ENCODE measurements around the gene PEDS1. TPM values are rescaled to one million over a fixed set of nuclear protein-coding genes. Genes with fewer than 3 reads are reported as not detected.
A peak's percentile ranks its signal among the peaks of the same experiment; 100 is the strongest.
"Not testable (repeated sequence)": the region's sequence is repeated elsewhere in the genome, so short reads cannot be mapped to it uniquely, and the experiment has no call there.

The PEDS1 gene
- total and polyA plus RNA-seq, 2 of the 4 experiments (the other 2 are of a cell fraction): 24.0 to 59.9 TPM

GRCh38 chr20:50136822-50137599 is 16.5 kb downstream of the PEDS1 start:
- Histone ChIP-seq H3K9me1 (ENCODE audit: insufficient read depth, low read length) (peaks cover 34% of the 10 kb centered on the region), H3K18ac (ENCODE audit: low read depth, low read length) (no peak overlapping the region)
- dilution Hi-C loops (cut with HindIII; ENCODE audit: low sequenced_read_pairs, unreplicated experiment): no loop called here

GRCh38 chr20:50135157-50135556 is 18.4 kb downstream of the PEDS1 start:
- H3K23ac ChIP-seq (ENCODE audit: low read depth, low read length); H3K4me2 ChIP-seq (ENCODE audit: low read depth, low read length); intact Hi-C loops (cut with micrococcal nuclease); H3K18ac ChIP-seq (ENCODE audit: low read depth, low read length); H4K91ac ChIP-seq (ENCODE audit: insufficient read depth, low read depth, low read length); H2BK5ac ChIP-seq (ENCODE audit: low read depth, low read length, poor library complexity, severe bottlenecking); POLR2A ChIA-PET (ENCODE audit: unreplicated experiment); in situ Hi-C loops (cut with MboI; ENCODE audit: low sequenced_read_pairs); dilution Hi-C loops (cut with HindIII; ENCODE audit: low sequenced_read_pairs, unreplicated experiment); H3K27me3 ChIP-seq (ENCODE audit: control insufficient read depth, insufficient read depth, low read length); H3K27ac ChIP-seq (ENCODE audit: insufficient read depth, low read length); H3K4me3 ChIP-seq (ENCODE audit: insufficient read depth, low read depth, low read length); BruUV-seq (replicated peaks); H2BK120ac ChIP-seq (ENCODE audit: low read depth, low read length); H2AFZ ChIP-seq (replicated peaks; ENCODE audit: low read length, poor library complexity); H3K9ac ChIP-seq (ENCODE audit: low read depth, low read length); H4K8ac ChIP-seq (ENCODE audit: low read depth in 2 of 2, low read length in 2 of 2); H3K56ac ChIP-seq (ENCODE audit: extremely low read depth, insufficient read depth, low read length); H3K14ac ChIP-seq (replicated peaks; ENCODE audit: low read depth, low read length); H2BK15ac ChIP-seq (ENCODE audit: low read depth, low read length); ATAC-seq (ENCODE audit: low read depth); H3K9me3 ChIP-seq (ENCODE audit: control insufficient read depth, insufficient read depth, low read length); H2BK20ac ChIP-seq (ENCODE audit: low read depth, low read length); DNase-seq; H3K4ac ChIP-seq (ENCODE audit: low read depth, low read length); H2AK5ac ChIP-seq (ENCODE audit: low read depth, low read length); H2AK9ac ChIP-seq (replicated peaks; ENCODE audit: low read depth, low read length, poor library complexity); H4K5ac ChIP-seq (ENCODE audit: low read depth, low read length): not testable (repeated sequence)
- CTCF ChIA-PET: interaction anchor here (1.2 to 1.8 kb wide), 2 partner anchors 25 to 37 kb away, joined by 3 to 4 read pairs; no protein-coding TSS in a partner anchor
- Histone ChIP-seq H4K20me1 (ENCODE audit: insufficient read depth, low read length) (peaks cover 40% of the 10 kb centered on the region), H3K79me1 (ENCODE audit: low read depth in 1 of 2, low read length in 2 of 2) (peaks cover 25 to 93% of the 10 kb centered on the region in 2 experiments; a peak in 3 of 4 replicates), H3K4me1 (ENCODE audit: control insufficient read depth, insufficient read depth, low read length) (peaks cover 15% of the 10 kb centered on the region), H3K9me1 (ENCODE audit: insufficient read depth, low read length) (peaks cover 41% of the 10 kb centered on the region), H3K36me3 (ENCODE audit: control insufficient read depth, insufficient read depth, low read length) (peaks cover 37% of the 10 kb centered on the region)
- no CpG with 5 or more reads among the region's 7 CpGs for WGBS, 2 experiments (ENCODE audit: extremely low coverage in 2 of 2, insufficient read length in 1 of 2)

More at GRCh38 chr20:50136822-50137599, 16.5 kb downstream of the PEDS1 start:
- intact Hi-C loops (cut with micrococcal nuclease) (no loop called here), in situ Hi-C loops (cut with MboI; ENCODE audit: low sequenced_read_pairs) (no loop called here)
- no peaks in the 10 kb centered on the region for H3K9me3 ChIP-seq (ENCODE audit: control insufficient read depth, insufficient read depth, low read length)
- H4K91ac ChIP-seq (ENCODE audit: insufficient read depth, low read depth, low read length): no peak overlapping the region
- no peak overlapping the region for H3K4me2 ChIP-seq (ENCODE audit: low read depth, low read length)
- no peak overlapping the region for H2AFZ ChIP-seq (replicated peaks; ENCODE audit: low read length, poor library complexity)
- no TSS peak for BruUV-seq (replicated peaks)
- peaks cover 53% of the 10 kb centered on the region for H3K36me3 ChIP-seq (ENCODE audit: control insufficient read depth, insufficient read depth, low read length)
- H3K27ac ChIP-seq (ENCODE audit: insufficient read depth, low read length): no peak overlapping the region
- peak overlapping the region; percentile 20; the same call in 1 of the 2 replicates for H2AK5ac ChIP-seq (ENCODE audit: low read depth, low read length)
- peak overlapping the region; percentile 73 for H3K14ac ChIP-seq (replicated peaks; ENCODE audit: low read depth, low read length)
- peaks cover 42 to 94% of the 10 kb centered on the region in 2 experiments; a peak in 3 of 4 replicates for H3K79me1 ChIP-seq (ENCODE audit: low read depth in 1 of 2, low read length in 2 of 2)
- H3K27me3 ChIP-seq (ENCODE audit: control insufficient read depth, insufficient read depth, low read length): no peaks in the 10 kb centered on the region
- H3K23ac ChIP-seq (ENCODE audit: low read depth, low read length): peak overlapping the region; percentile 56; the same call in 1 of the 2 replicates
- H4K20me1 ChIP-seq (ENCODE audit: insufficient read depth, low read length): peaks cover 39% of the 10 kb centered on the region
- no peak overlapping the region for H3K4me3 ChIP-seq (ENCODE audit: insufficient read depth, low read depth, low read length)
- no peak overlapping the region for H3K56ac ChIP-seq (ENCODE audit: extremely low read depth, insufficient read depth, low read length)
- H3K9ac ChIP-seq (ENCODE audit: low read depth, low read length): no peak overlapping the region
- CTCF ChIA-PET: no interaction called here
- H3K4ac ChIP-seq (ENCODE audit: low read depth, low read length): peak overlapping the region; percentile 63
- no peak overlapping the region for H2BK120ac ChIP-seq (ENCODE audit: low read depth, low read length)
- 94% methylated on average over 2 of the region's 15 CpGs; no CpG with 5 or more reads in 1 of the 2 experiments for WGBS, 2 experiments (ENCODE audit: extremely low coverage in 2 of 2, insufficient read length in 1 of 2)
- peak overlapping the region; percentile 63 for H2BK5ac ChIP-seq (ENCODE audit: low read depth, low read length, poor library complexity, severe bottlenecking)
- no peak overlapping the region for H4K8ac ChIP-seq (ENCODE audit: low read depth in 2 of 2, low read length in 2 of 2)
- DNase-seq (peak; percentile 59), ATAC-seq (ENCODE audit: low read depth) (no peak; the same call in 1 of the 2 replicates)
- H2AK9ac ChIP-seq (replicated peaks; ENCODE audit: low read depth, low read length, poor library complexity): peak overlapping the region; percentile 81
- POLR2A ChIA-PET (ENCODE audit: unreplicated experiment): no interaction called here
- peaks cover 10% of the 10 kb centered on the region for H3K4me1 ChIP-seq (ENCODE audit: control insufficient read depth, insufficient read depth, low read length)
- H2BK20ac ChIP-seq (ENCODE audit: low read depth, low read length): no peak overlapping the region
- no peak overlapping the region for H2BK15ac ChIP-seq (ENCODE audit: low read depth, low read length)
- TF ChIP-seq CHD1 (IDR thresholded peaks at IDR 0.05; ENCODE audit: low read depth, low read length): no peak
- 0 out of 2 replicates have a peak, but pooled peaks have one; percentile 10 for TF ChIP-seq FOS (IDR thresholded peaks at IDR 0.05; ENCODE audit: low read depth, low read length)
- no peak overlapping the region for H4K5ac ChIP-seq (ENCODE audit: low read depth, low read length)

All from IMR-90 (cell line).